Kidney epithelial cell (primary cell): ENCODE results near the gene GLYATL1B. TPM values are rescaled to one million over a fixed set of nuclear protein-coding genes. Genes with fewer than 3 reads are reported as not detected.

Experiments used
- DNase-seq: peaks from one replicate; pipeline ENCODE4 v3.0.0-alpha.2; 2010; ENCODE audit warnings: low read depth
- H3K27me3 ChIP-seq: 2 replicates; pipeline ENCODE4 v1.6.0; 2011; ENCODE audit warnings: low read length; ENCODE audit not compliant: control insufficient read depth, insufficient read depth
- H3K36me3 ChIP-seq: 2 replicates; pipeline ENCODE4 v1.5.1; 2011; ENCODE audit warnings: low read length; ENCODE audit not compliant: control insufficient read depth, insufficient read depth
- H3K4me3 ChIP-seq: 2 replicates; pipeline ENCODE4 v1.5.1; 2011; ENCODE audit warnings: low read depth, mild to moderate bottlenecking, control low read depth, low read length
- total RNA-seq: library from RNA; depleted of rRNA; stranded (reverse); fragments of >200 nt; gene quantifications from 2 replicates; pipeline ENCODE4 v1.2.3, GENCODE V29; 2015
- TF ChIP-seq, protein P1 (sequence below): IDR thresholded peaks from 2 replicates; pipeline ENCODE4 v1.5.1; 2011; ENCODE audit warnings: mild to moderate bottlenecking, moderate library complexity, low read length, control low read depth, inconsistent platforms; ENCODE audit not compliant: insufficient read depth, poor library complexity, severe bottlenecking

GLYATL1B gene
- total RNA-seq, 1 donor from 2014 or later, result not detected

GRCh38 chr11:59141673-59142460 lies 55.8 kb downstream of the GLYATL1B start:
- no peak for DNase-seq
- TF ChIP-seq, protein P1, sequence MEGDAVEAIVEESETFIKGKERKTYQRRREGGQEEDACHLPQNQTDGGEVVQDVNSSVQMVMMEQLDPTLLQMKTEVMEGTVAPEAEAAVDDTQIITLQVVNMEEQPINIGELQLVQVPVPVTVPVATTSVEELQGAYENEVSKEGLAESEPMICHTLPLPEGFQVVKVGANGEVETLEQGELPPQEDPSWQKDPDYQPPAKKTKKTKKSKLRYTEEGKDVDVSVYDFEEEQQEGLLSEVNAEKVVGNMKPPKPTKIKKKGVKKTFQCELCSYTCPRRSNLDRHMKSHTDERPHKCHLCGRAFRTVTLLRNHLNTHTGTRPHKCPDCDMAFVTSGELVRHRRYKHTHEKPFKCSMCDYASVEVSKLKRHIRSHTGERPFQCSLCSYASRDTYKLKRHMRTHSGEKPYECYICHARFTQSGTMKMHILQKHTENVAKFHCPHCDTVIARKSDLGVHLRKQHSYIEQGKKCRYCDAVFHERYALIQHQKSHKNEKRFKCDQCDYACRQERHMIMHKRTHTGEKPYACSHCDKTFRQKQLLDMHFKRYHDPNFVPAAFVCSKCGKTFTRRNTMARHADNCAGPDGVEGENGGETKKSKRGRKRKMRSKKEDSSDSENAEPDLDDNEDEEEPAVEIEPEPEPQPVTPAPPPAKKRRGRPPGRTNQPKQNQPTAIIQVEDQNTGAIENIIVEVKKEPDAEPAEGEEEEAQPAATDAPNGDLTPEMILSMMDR, result no peak
- no peaks in the 10 kb centered on the region for H3K36me3 ChIP-seq
- H3K4me3 ChIP-seq, result peak overlapping the region; percentile 73
- H3K27me3 ChIP-seq, result no peaks in the 10 kb centered on the region

DNA sequence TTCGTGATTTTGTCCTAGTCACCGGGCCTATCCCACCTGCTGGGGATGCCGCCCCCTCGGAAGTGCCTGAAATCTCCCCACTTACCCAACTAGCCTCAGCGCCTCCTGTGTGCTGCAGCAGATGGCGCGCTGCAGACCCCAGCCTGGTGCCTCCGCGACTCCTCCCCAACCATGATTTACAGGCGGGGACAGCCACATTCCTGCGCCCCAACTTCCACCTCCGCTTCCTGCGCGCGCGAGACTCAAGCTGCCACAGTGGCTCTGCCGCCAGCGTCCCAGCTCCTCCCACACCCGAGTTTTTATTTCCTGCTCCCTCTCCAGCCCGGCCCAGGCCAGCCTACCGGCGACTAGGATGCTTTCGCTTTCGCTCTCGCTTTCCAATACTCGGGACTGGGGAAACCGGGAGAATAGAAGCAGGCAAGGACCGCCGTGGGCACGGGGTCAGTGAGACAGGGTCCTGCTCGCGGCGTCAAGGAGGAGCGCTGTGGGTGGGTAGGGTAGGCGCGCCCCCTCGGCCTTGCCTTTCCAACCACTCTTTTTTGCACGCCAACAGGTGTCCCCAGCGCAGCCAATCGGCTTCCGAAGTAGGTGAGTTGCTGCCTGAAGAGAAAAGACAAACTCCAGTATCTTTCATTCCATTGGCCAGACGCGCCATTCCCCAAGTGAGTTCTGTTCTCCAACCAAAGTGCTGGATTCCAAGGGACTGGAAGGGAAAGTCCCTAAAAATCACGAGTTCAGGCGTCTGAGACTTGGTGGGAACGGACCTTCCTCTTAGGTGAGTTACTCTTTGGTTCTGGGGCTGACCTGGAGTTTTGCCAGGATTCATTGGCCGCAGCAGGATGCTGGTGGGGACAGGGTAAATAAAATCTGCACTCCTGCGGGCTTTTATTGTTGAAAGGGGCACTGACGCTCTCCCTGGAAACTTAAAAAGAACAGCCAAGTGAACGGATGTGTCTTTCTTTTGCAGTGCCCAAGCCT lies 56.7 kb downstream of the GLYATL1B start, which contains the start of gene FAM111A:
TSS of gene FAM111A (plus strand) at position 327 of the 978 bp plus-strand sequence. CDS start 6,017 bp downstream, outside the sequence.
- Histone ChIP-seq H3K27me3 (no peaks in the 10 kb centered on the region), H3K36me3 (no peaks in the 10 kb centered on the region), H3K4me3 (peak within 1 kb of the TSS; percentile 73)
- TF ChIP-seq, protein P1, result peak; percentile 43
- DNase-seq, result peak; percentile 82

DNA sequence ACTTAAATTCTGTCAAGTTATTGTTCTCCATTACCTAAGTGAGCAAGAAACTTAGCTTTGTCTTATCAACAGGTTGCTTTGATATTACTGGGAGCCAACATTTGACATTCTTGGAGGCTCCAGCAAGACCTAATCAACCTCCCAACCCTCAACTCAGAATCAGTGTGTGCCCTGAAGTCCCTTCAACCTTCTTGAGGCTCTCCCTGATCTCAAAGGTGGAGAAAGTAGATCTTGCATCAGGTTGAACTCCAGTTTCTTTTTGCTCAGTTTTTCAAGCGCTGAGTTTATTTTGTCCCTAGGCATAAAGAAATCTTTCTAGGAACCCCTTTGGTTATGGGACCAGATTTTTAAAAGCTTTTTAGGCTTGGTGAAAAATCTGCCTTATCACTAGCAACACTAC lies 58.0 kb downstream of the GLYATL1B start:
- Histone ChIP-seq H3K36me3 (no peaks in the 10 kb centered on the region), H3K4me3 (no peak overlapping the region), H3K27me3 (no peaks in the 10 kb centered on the region)
- TF ChIP-seq, protein P1, result no peak
- DNase-seq, result no peak

Other genes starting within 250 kb of the GLYATL1B start
- 0.13 and 0.68 TPM in 2 replicates for gene GLYATL2, start 241.6 kb upstream of the GLYATL1B start, total RNA-seq
- 0.84 and 2.1 TPM in 2 replicates for gene GLYATL1, start 146.8 kb upstream of the GLYATL1B start, total RNA-seq
- gene FAM111B, start 20.9 kb downstream of the GLYATL1B start, total RNA-seq, result 3.2 and 3.8 TPM in 2 replicates
- gene FAM111A, start 56.5 kb downstream of the GLYATL1B start, total RNA-seq, result 22.2 and 27.2 TPM in 2 replicates
- 7.4 and 9.1 TPM in 2 replicates for gene DTX4, start 85.8 kb downstream of the GLYATL1B start, total RNA-seq
- 0.27 TPM in 1 of 2 replicates, not detected in the other for gene MPEG1, start 126.6 kb downstream of the GLYATL1B start, total RNA-seq